Astrocyte (in vitro differentiated cells and primary cell): Measurements from ENCODE around the gene ACSL6. TPM values are rescaled to one million over a fixed set of nuclear protein-coding genes. Genes with fewer than 3 reads are reported as not detected.

ENCODE experiments used
- total RNA-seq: library from RNA; stranded (reverse); gene quantifications from 2 replicates; pipeline ENCODE4 v1.2.1, GENCODE V29; 2021

Gene ACSL6
- total RNA-seq, 1 donor from 2014 or later, result 0.07 TPM

Other genes with a start within 250 kb of the ACSL6 start
- gene FNIP1, start 214.6 kb downstream of the ACSL6 start, total RNA-seq, result 24.4 and 28.5 TPM in 2 replicates
- gene MEIKIN, start 66.0 kb downstream of the ACSL6 start, total RNA-seq, result not detected in 2 replicates
- gene IL3, start 49.0 kb upstream of the ACSL6 start, total RNA-seq, result not detected in 2 replicates
- gene CSF2, start 62.1 kb upstream of the ACSL6 start, total RNA-seq, result not detected in 2 replicates
- gene P4HA2, start 216.2 kb upstream of the ACSL6 start, total RNA-seq, result 214 and 302 TPM in 2 replicates
- gene PDLIM4, start 246.0 kb upstream of the ACSL6 start, total RNA-seq, result 56.6 and 72.4 TPM in 2 replicates